ENCODE results near the gene RAD9A. TPM values are rescaled to one million over a fixed set of nuclear protein-coding genes. Genes with fewer than 3 reads are reported as not detected.

RAD9A gene
- total and polyA plus RNA-seq, 2 of the 4 experiments (the other 2 are of a cell fraction), result 2.0 to 10.3 TPM

- H3K27me3 ChIP-seq (ENCODE audit: control insufficient read depth, insufficient read depth, low read length), result no peaks in the 10 kb centered on the region; the same call in 1 of the 2 replicates
- no peak overlapping the region for H3K14ac ChIP-seq (replicated peaks; ENCODE audit: low read depth, low read length)
- intact Hi-C loops (cut with micrococcal nuclease), result no loop called here
- WGBS, 2 experiments (ENCODE audit: extremely low coverage in 2 of 2, insufficient read length in 1 of 2), result 26% methylated on average over 2 of the region's 6 CpGs; no CpG with 5 or more reads in 1 of the 2 experiments
- no peak overlapping the region for H3K56ac ChIP-seq (ENCODE audit: extremely low read depth, insufficient read depth, low read length)
- no peak for DNase-seq
- H3K36me3 ChIP-seq (ENCODE audit: control insufficient read depth, insufficient read depth, low read length), result no peaks in the 10 kb centered on the region
- no peak overlapping the region for H3K4me2 ChIP-seq (ENCODE audit: low read depth, low read length)
- no peak overlapping the region for H2BK120ac ChIP-seq (ENCODE audit: low read depth, low read length)
- H2BK15ac ChIP-seq (ENCODE audit: low read depth, low read length), result no peak overlapping the region
- H3K9me3 ChIP-seq (ENCODE audit: control insufficient read depth, insufficient read depth, low read length), result no peaks in the 10 kb centered on the region
- H2BK20ac ChIP-seq (ENCODE audit: low read depth, low read length), result no peak overlapping the region
- CTCF ChIA-PET, result interaction anchor here (0.9 kb wide), 1 partner anchor 36 kb away, joined by 3 read pairs; no protein-coding TSS in a partner anchor
- no peak overlapping the region for H2AK9ac ChIP-seq (replicated peaks; ENCODE audit: low read depth, low read length, poor library complexity)
- H4K91ac ChIP-seq (ENCODE audit: insufficient read depth, low read depth, low read length), result no peak overlapping the region
- no peaks in the 10 kb centered on the region for H4K20me1 ChIP-seq (ENCODE audit: insufficient read depth, low read length)
- H3K23ac ChIP-seq (ENCODE audit: low read depth, low read length), result no peak overlapping the region
- no peak overlapping the region for H3K9ac ChIP-seq (ENCODE audit: low read depth, low read length)
- no peak overlapping the region for H2BK5ac ChIP-seq (ENCODE audit: low read depth, low read length, poor library complexity, severe bottlenecking)
- no peak overlapping the region for H4K8ac ChIP-seq (ENCODE audit: low read depth in 2 of 2, low read length in 2 of 2)
- H3K4ac ChIP-seq (ENCODE audit: low read depth, low read length), result no peak overlapping the region
- BruUV-seq (replicated peaks), result no TSS peak
- no peak overlapping the region for H3K4me3 ChIP-seq (ENCODE audit: insufficient read depth, low read depth, low read length)
- H3K18ac ChIP-seq (ENCODE audit: low read depth, low read length), result no peak overlapping the region
- no peak overlapping the region for H3K27ac ChIP-seq (ENCODE audit: insufficient read depth, low read length)
- no peak overlapping the region for H4K5ac ChIP-seq (ENCODE audit: low read depth, low read length)
- H2AK5ac ChIP-seq (ENCODE audit: low read depth, low read length), result no peak overlapping the region
- H3K79me1 ChIP-seq (ENCODE audit: low read depth in 1 of 2, low read length in 2 of 2), result peaks cover 10 to 26% of the 10 kb centered on the region in 2 experiments; a peak in 3 of 4 replicates
- dilution Hi-C loops (cut with HindIII; ENCODE audit: low sequenced_read_pairs, unreplicated experiment), result no loop called here
- no peak for ATAC-seq (ENCODE audit: low read depth)
- TF ChIP-seq BHLHE40 (IDR thresholded peaks at IDR 0.05; ENCODE audit: low read depth, low read length), result no peak
- no peak for TF ChIP-seq CEBPB (IDR thresholded peaks at IDR 0.05; ENCODE audit: low read depth, low read length)
- TF ChIP-seq RCOR1 (IDR thresholded peaks at IDR 0.05; ENCODE audit: insufficient replicate concordance, low read length), result no peak
- no peak for TF ChIP-seq MAZ (IDR thresholded peaks at IDR 0.05; ENCODE audit: borderline replicate concordance, low read depth, low read length)
- TF ChIP-seq, protein P1, sequence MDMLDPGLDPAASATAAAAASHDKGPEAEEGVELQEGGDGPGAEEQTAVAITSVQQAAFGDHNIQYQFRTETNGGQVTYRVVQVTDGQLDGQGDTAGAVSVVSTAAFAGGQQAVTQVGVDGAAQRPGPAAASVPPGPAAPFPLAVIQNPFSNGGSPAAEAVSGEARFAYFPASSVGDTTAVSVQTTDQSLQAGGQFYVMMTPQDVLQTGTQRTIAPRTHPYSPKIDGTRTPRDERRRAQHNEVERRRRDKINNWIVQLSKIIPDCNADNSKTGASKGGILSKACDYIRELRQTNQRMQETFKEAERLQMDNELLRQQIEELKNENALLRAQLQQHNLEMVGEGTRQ (IDR thresholded peaks at IDR 0.05; ENCODE audit: low read depth, low read length), result no peak
- TF ChIP-seq POLR2A (IDR thresholded peaks at IDR 0.05; ENCODE audit: low read depth, low read length), result no peak
- TF ChIP-seq CHD1 (IDR thresholded peaks at IDR 0.05; ENCODE audit: low read depth, low read length), result no peak
- no peak for TF ChIP-seq MXI1 (IDR thresholded peaks at IDR 0.05; ENCODE audit: borderline replicate concordance, low read depth, low read length)
- TF ChIP-seq RAD21 (IDR thresholded peaks at IDR 0.05; ENCODE audit: low read length), result no peak
- TF ChIP-seq RFX5 (IDR thresholded peaks at IDR 0.05; ENCODE audit: low read depth, low read length), result no peak
- no peak for TF ChIP-seq ELK1 (IDR thresholded peaks at IDR 0.05; ENCODE audit: borderline replicate concordance, low read depth, low read length)
- TF ChIP-seq FOS (IDR thresholded peaks at IDR 0.05; ENCODE audit: low read depth, low read length), result no peak
- no peak for TF ChIP-seq MAFK (IDR thresholded peaks at IDR 0.05; ENCODE audit: low read depth, low read length)
- TF ChIP-seq SMC3 (IDR thresholded peaks at IDR 0.05; ENCODE audit: low read depth, low read length), result no peak
- no peak for TF ChIP-seq NFE2L2 (IDR thresholded peaks at IDR 0.05; ENCODE audit: low read depth, low read length)
- TF ChIP-seq, protein P2, sequence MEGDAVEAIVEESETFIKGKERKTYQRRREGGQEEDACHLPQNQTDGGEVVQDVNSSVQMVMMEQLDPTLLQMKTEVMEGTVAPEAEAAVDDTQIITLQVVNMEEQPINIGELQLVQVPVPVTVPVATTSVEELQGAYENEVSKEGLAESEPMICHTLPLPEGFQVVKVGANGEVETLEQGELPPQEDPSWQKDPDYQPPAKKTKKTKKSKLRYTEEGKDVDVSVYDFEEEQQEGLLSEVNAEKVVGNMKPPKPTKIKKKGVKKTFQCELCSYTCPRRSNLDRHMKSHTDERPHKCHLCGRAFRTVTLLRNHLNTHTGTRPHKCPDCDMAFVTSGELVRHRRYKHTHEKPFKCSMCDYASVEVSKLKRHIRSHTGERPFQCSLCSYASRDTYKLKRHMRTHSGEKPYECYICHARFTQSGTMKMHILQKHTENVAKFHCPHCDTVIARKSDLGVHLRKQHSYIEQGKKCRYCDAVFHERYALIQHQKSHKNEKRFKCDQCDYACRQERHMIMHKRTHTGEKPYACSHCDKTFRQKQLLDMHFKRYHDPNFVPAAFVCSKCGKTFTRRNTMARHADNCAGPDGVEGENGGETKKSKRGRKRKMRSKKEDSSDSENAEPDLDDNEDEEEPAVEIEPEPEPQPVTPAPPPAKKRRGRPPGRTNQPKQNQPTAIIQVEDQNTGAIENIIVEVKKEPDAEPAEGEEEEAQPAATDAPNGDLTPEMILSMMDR (conservative IDR thresholded peaks at IDR 0.05; ENCODE audit: low read depth, low read length), result no peak
- no peaks in the 10 kb centered on the region; the same call in 1 of the 2 replicates for H3K9me1 ChIP-seq (ENCODE audit: insufficient read depth, low read length)
- peaks cover 9% of the 10 kb centered on the region for H3K4me1 ChIP-seq (ENCODE audit: control insufficient read depth, insufficient read depth, low read length)
- in situ Hi-C loops (cut with MboI; ENCODE audit: low sequenced_read_pairs), result no loop called here
- no peak overlapping the region for H2AFZ ChIP-seq (replicated peaks; ENCODE audit: low read length, poor library complexity)
- POLR2A ChIA-PET (ENCODE audit: unreplicated experiment), result no interaction called here
Measured at GRCh38 chr11:67387518-67387917, 4.3 kb upstream of the RAD9A start.
